ENCODE results near the gene PCSK7. TPM values are rescaled to one million over a fixed set of nuclear protein-coding genes. Genes with fewer than 3 reads are reported as not detected.

PCSK7 gene
- total RNA-seq, 1 experiment from 2014 or later = 50.7 TPM

DNA sequence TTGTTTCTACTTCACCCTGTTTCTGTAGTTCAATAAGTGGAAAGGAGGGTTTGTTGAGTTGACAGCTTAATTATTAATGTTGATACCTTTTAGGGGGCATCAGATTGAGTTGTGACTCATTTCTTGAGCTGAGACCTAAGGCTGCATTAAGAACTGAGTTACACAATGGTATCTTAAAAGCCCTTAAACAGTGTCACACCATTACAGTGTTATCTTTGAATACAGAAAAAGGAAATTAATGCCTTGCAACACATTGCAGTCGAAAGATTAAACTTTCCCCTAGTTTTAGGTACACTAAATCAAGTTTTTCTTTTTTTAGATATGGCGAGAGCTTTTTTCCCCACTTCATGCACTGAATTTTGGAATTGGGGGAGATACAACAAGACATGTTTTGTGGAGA lies 71.0 kb downstream of the PCSK7 start:
- Histone ChIP-seq H4K91ac (ENCODE audit: insufficient read length, low read depth, low read length) (no peak overlapping the region), H3T11ph (ENCODE audit: low read length) (no peak overlapping the region), H2BK12ac (ENCODE audit: insufficient read length, low read depth, low read length) (no peak overlapping the region), H4K5ac (ENCODE audit: insufficient read length, low read depth, low read length) (no peak overlapping the region), H4K8ac (replicated peaks; ENCODE audit: insufficient read length, low read depth, low read length) (no peak overlapping the region), H2AFZ (ENCODE audit: low read length) (no peak overlapping the region), H3K79me2 (ENCODE audit: insufficient read depth, low read length) (peaks cover 7% of the 10 kb centered on the region; the same call in 1 of the 2 replicates), H3K14ac (ENCODE audit: insufficient read depth, low read length) (no peak overlapping the region), H3K18ac (ENCODE audit: insufficient read length, low read depth, low read length) (no peak overlapping the region), H4K20me1 (ENCODE audit: control insufficient read depth, insufficient read depth, insufficient read length) (no peaks in the 10 kb centered on the region), H3K23ac (ENCODE audit: insufficient read length, low read depth, low read length) (no peak overlapping the region), H3K23me2 (ENCODE audit: insufficient read length, low read depth, low read length, poor library complexity, severe bottlenecking) (no peaks in the 10 kb centered on the region), H3K9ac (ENCODE audit: extremely low read depth, insufficient read length, low read length) (no peak overlapping the region), H2BK5ac (ENCODE audit: insufficient read length, low read length) (no peak overlapping the region), H3K4me1 (ENCODE audit: insufficient read depth, low read length) (no peaks in the 10 kb centered on the region), H3K27me3 (ENCODE audit: insufficient read depth, low read length) (no peaks in the 10 kb centered on the region), H3K27ac (ENCODE audit: insufficient read length, low read depth, low read length) (no peak overlapping the region), H3K56ac (ENCODE audit: insufficient read length, low read depth, low read length) (no peak overlapping the region), H2AK5ac (ENCODE audit: insufficient read length, low read length) (no peak overlapping the region), H3K9me3 (ENCODE audit: control insufficient read depth, low read depth, low read length) (no peaks in the 10 kb centered on the region), H2BK15ac (ENCODE audit: low read depth, low read length) (no peak overlapping the region), H3K4ac (ENCODE audit: low read depth, low read length) (no peak overlapping the region), H3K79me1 (ENCODE audit: insufficient read depth, low read depth, low read length, poor library complexity, severe bottlenecking) (peaks cover 7% of the 10 kb centered on the region), H2BK120ac (ENCODE audit: low read depth, low read length, poor library complexity, severe bottlenecking) (no peak overlapping the region), H2BK20ac (ENCODE audit: low read depth, low read length, poor library complexity, severe bottlenecking) (no peak overlapping the region), H3K4me2 (ENCODE audit: insufficient read depth, insufficient read length, low read length) (no peak overlapping the region)
- H3K4me3 Mint-ChIP-seq = no peak overlapping the region
- no peaks in the 10 kb centered on the region for H3K9me3 Mint-ChIP-seq
- TF ChIP-seq, protein P1, sequence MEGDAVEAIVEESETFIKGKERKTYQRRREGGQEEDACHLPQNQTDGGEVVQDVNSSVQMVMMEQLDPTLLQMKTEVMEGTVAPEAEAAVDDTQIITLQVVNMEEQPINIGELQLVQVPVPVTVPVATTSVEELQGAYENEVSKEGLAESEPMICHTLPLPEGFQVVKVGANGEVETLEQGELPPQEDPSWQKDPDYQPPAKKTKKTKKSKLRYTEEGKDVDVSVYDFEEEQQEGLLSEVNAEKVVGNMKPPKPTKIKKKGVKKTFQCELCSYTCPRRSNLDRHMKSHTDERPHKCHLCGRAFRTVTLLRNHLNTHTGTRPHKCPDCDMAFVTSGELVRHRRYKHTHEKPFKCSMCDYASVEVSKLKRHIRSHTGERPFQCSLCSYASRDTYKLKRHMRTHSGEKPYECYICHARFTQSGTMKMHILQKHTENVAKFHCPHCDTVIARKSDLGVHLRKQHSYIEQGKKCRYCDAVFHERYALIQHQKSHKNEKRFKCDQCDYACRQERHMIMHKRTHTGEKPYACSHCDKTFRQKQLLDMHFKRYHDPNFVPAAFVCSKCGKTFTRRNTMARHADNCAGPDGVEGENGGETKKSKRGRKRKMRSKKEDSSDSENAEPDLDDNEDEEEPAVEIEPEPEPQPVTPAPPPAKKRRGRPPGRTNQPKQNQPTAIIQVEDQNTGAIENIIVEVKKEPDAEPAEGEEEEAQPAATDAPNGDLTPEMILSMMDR (conservative IDR thresholded peaks at IDR 0.05) = no peak
- H3K27ac Mint-ChIP-seq = no peak overlapping the region
- no peak for DNase-seq
- no CpG with 5 or more reads among the region's 2 CpGs for WGBS (ENCODE audit: extremely low coverage, insufficient read length, low lambda C conversion rate)
- no peaks in the 10 kb centered on the region for H3K27me3 Mint-ChIP-seq (ENCODE audit: low read depth)
- no peaks in the 10 kb centered on the region for H3K4me1 Mint-ChIP-seq
- H3K36me3 Mint-ChIP-seq (ENCODE audit: insufficient read depth in 1 of 3, low read depth in 3 of 3) = peaks cover 25 to 90% (median 63%) of the 10 kb centered on the region in 3 experiments; a peak in 6 of 7 replicates
